Measurements from ENCODE around the gene BCAM.

DNA sequence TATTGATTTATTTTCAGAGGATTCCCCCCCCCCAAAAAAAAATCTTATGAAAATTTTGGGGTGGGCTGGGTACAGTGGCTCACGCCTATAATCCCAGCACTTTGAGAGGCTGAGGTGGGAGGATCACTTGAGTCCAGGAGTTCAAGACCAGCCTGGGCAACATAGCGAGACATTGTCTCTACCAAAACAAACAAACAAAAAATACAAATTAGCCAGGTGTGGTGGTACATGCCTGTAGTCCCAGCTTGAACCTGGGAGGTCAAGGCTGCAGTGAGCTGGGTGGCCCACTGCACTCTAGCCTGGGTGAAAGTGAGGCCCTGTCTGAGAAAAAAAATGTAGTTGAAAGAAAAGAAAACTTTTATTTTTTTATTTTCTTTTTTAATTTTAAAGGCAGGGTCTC is 55.1 kb downstream of the BCAM start:
- TF ChIP-seq SIN3A (IDR thresholded peaks at IDR 0.05; ENCODE audit: low read depth, low read length), result no peak
- no peak for TF ChIP-seq NFIC (IDR thresholded peaks at IDR 0.05; ENCODE audit: low read depth, low read length)
- no peak for TF ChIP-seq HDAC6 (IDR thresholded peaks at IDR 0.05; ENCODE audit: unreplicated experiment)
- no peak for TF ChIP-seq POLR2A (IDR thresholded peaks at IDR 0.05; ENCODE audit: low read depth, low read length)
- no peak for TF ChIP-seq EZH2 (IDR thresholded peaks at IDR 0.05; ENCODE audit: borderline replicate concordance, control insufficient read depth, low read depth, low read length)
- TF ChIP-seq, protein P1, sequence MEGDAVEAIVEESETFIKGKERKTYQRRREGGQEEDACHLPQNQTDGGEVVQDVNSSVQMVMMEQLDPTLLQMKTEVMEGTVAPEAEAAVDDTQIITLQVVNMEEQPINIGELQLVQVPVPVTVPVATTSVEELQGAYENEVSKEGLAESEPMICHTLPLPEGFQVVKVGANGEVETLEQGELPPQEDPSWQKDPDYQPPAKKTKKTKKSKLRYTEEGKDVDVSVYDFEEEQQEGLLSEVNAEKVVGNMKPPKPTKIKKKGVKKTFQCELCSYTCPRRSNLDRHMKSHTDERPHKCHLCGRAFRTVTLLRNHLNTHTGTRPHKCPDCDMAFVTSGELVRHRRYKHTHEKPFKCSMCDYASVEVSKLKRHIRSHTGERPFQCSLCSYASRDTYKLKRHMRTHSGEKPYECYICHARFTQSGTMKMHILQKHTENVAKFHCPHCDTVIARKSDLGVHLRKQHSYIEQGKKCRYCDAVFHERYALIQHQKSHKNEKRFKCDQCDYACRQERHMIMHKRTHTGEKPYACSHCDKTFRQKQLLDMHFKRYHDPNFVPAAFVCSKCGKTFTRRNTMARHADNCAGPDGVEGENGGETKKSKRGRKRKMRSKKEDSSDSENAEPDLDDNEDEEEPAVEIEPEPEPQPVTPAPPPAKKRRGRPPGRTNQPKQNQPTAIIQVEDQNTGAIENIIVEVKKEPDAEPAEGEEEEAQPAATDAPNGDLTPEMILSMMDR (IDR thresholded peaks at IDR 0.05 in 2 of 3, conservative IDR thresholded peaks at IDR 0.05 in 1 of 3; ENCODE audit: control insufficient read depth in 2 of 3, extremely low read depth in 1 of 3, insufficient read depth in 1 of 3, low read depth in 3 of 3, low read length in 3 of 3), result no peak
- no peak for TF ChIP-seq CHD2 (IDR thresholded peaks at IDR 0.05; ENCODE audit: borderline replicate concordance, low read depth, low read length)
- TF ChIP-seq ZNF622 (IDR thresholded peaks at IDR 0.05), result no peak
